ENCODE measurements around the gene CNGA1.

Gene CNGA1

GRCh38 chr4:47974566-47974965 lies 41.9 kb downstream of the CNGA1 start:
- no peak for DNase-seq (ENCODE audit: low read depth)
- H3K4me3 ChIP-seq (replicated peaks; ENCODE audit: low read depth, low read length), result no peak overlapping the region
- no peak for TF ChIP-seq CTCF (IDR thresholded peaks at IDR 0.05; ENCODE audit: low read length, missing control alignments)

- no peak for TF ChIP-seq CTCF (IDR thresholded peaks at IDR 0.05; ENCODE audit: low read length, missing control alignments)
- H3K4me3 ChIP-seq (replicated peaks; ENCODE audit: low read depth, low read length), result no peak overlapping the region
- no peak for DNase-seq (ENCODE audit: low read depth)
Observed at GRCh38 chr4:47972721-47973120, 43.8 kb downstream of the CNGA1 start.

- no peak for TF ChIP-seq CTCF (IDR thresholded peaks at IDR 0.05; ENCODE audit: low read length, missing control alignments)
Observed at GRCh38 chr4:47972181-47972580, 44.3 kb downstream of the CNGA1 start.

GRCh38 chr4:47968847-47969246 lies 47.6 kb downstream of the CNGA1 start:
- no peak for DNase-seq (ENCODE audit: low read depth)
- TF ChIP-seq CTCF (IDR thresholded peaks at IDR 0.05; ENCODE audit: low read length, missing control alignments), result no peak
- no peak overlapping the region for H3K4me3 ChIP-seq (replicated peaks; ENCODE audit: low read depth, low read length)

More at GRCh38 chr4:47972181-47972580, 44.3 kb downstream of the CNGA1 start:
- H3K4me3 ChIP-seq (replicated peaks; ENCODE audit: low read depth, low read length), result no peak overlapping the region
- no peak for DNase-seq (ENCODE audit: low read depth)

- DNase-seq (ENCODE audit: low read depth), result no peak
- no peak for TF ChIP-seq CTCF (IDR thresholded peaks at IDR 0.05; ENCODE audit: low read length, missing control alignments)
- H3K4me3 ChIP-seq (replicated peaks; ENCODE audit: low read depth, low read length), result no peak overlapping the region
Observed at GRCh38 chr4:47954677-47955076, 61.8 kb downstream of the CNGA1 start.

- TF ChIP-seq CTCF (IDR thresholded peaks at IDR 0.05; ENCODE audit: low read length, missing control alignments), result no peak
- no peak overlapping the region for H3K4me3 ChIP-seq (replicated peaks; ENCODE audit: low read depth, low read length)
- DNase-seq (ENCODE audit: low read depth), result no peak
Observed at GRCh38 chr4:47954245-47954644, 62.2 kb downstream of the CNGA1 start.

- H3K4me3 ChIP-seq (replicated peaks; ENCODE audit: low read depth, low read length), result no peak overlapping the region
- no peak for DNase-seq (ENCODE audit: low read depth)
- peak; percentile 9 for TF ChIP-seq CTCF (IDR thresholded peaks at IDR 0.05; ENCODE audit: low read length, missing control alignments)
Observed at GRCh38 chr4:47945930-47946726, 70.4 kb downstream of the CNGA1 start.
